KMS-11 (cell line): ENCODE data around the gene RTL10.

Experiments
- H2AFZ ChIP-seq: fragments of 200-600 bp; sonication (generic); 2 replicates; pipeline ENCODE4 v1.6.1; 2016; ENCODE audit warnings: antibody characterized with exemption, mixed run types, low read depth
- H3K27ac ChIP-seq: fragments of 200-600 bp; sonication (generic); 2 replicates; pipeline ENCODE4 v1.6.1; 2016; ENCODE audit warnings: mild to moderate bottlenecking, mixed run types
- H3K27me3 ChIP-seq: fragments of 200-600 bp; sonication (generic); 2 replicates; pipeline ENCODE4 v1.6.1; 2017; ENCODE audit warnings: mild to moderate bottlenecking, low read depth, mixed run types, moderate library complexity; ENCODE audit not compliant: insufficient read depth
- H3K36me3 ChIP-seq: fragments of 200-600 bp; sonication (generic); 2 replicates; pipeline ENCODE4 v1.6.1; 2017; ENCODE audit warnings: mild to moderate bottlenecking, mixed run types; ENCODE audit not compliant: insufficient read depth
- H3K4me1 ChIP-seq: fragments of 200-600 bp; sonication (generic); 2 replicates; pipeline ENCODE4 v1.6.1; 2016; ENCODE audit warnings: mild to moderate bottlenecking, low read depth, mixed run types; ENCODE audit not compliant: poor library complexity, severe bottlenecking
- H3K4me2 ChIP-seq: fragments of 200-600 bp; sonication (generic); 2 replicates; pipeline ENCODE4 v1.7.0; 2016; ENCODE audit warnings: mild to moderate bottlenecking, mixed run types
- H3K4me3 ChIP-seq: fragments of 200-600 bp; sonication (generic); IDR thresholded peaks from 2 replicates; pipeline ENCODE4 v1.6.1; 2017; ENCODE audit warnings: low read depth, low read length, mixed read lengths; ENCODE audit not compliant: insufficient read depth
- H3K79me2 ChIP-seq: fragments of 200-600 bp; sonication (generic); 2 replicates; pipeline ENCODE4 v1.6.1; 2016; ENCODE audit warnings: low read depth, mixed run types; ENCODE audit not compliant: insufficient read depth
- H3K9ac ChIP-seq: fragments of 200-600 bp; sonication (generic); 2 replicates; pipeline ENCODE4 v1.6.1; 2016; ENCODE audit warnings: mild to moderate bottlenecking, mixed run types
- H4K20me1 ChIP-seq: fragments of 200-600 bp; sonication (generic); 2 replicates; pipeline ENCODE4 v1.6.1; 2016; ENCODE audit warnings: mild to moderate bottlenecking, mixed run types; ENCODE audit not compliant: insufficient read depth
- TF ChIP-seq, protein P1 (sequence below): fragments of 200-600 bp; sonication (generic); conservative IDR thresholded peaks from 2 replicates; pipeline ENCODE4 v1.6.1; 2017; ENCODE audit warnings: low read depth, mild to moderate bottlenecking, antibody characterized with exemption, low read length, moderate library complexity, mixed read lengths

The RTL10 gene

DNA sequence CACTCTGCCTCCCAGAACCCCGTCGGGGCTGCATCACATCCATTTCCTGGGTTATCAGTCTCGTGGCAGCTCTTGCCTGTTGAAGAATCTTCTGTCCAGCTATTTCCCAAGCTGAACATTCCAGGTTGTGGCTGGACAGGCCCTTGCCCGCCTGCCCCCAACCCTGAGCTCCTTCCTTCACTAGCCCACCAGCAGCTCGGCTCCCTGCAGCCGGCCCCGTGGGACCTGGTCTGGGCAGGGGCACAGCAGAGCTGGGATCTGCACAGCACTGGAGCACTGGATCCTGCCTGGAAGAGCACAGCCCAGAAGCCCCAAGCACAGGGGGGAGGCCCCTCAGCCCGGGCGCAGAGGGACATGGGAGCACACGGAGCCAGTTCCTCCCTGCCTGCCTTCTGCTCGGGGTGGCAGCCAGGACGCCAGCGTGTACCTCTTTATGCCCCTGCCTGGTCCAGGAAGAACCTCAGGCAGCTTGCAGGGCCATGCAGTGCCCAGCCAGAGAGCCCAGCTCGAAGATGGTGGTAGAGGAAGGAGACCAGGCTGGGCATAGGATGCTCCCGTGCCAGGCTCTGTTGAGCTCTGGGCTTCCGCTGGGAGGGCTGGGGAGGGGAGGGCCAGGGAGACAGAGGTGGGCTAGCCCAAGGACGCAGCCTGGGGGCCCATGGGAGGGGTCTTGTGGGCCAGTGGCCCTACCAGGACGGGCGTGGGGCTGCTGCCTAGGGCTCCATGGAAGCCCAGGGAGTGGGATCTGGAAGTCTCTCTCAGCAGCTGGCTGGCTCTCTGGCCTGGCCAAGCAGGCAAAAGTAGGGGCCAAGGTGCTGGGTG is 16.6 kb upstream of the RTL10 start:
- TF ChIP-seq, protein P1, sequence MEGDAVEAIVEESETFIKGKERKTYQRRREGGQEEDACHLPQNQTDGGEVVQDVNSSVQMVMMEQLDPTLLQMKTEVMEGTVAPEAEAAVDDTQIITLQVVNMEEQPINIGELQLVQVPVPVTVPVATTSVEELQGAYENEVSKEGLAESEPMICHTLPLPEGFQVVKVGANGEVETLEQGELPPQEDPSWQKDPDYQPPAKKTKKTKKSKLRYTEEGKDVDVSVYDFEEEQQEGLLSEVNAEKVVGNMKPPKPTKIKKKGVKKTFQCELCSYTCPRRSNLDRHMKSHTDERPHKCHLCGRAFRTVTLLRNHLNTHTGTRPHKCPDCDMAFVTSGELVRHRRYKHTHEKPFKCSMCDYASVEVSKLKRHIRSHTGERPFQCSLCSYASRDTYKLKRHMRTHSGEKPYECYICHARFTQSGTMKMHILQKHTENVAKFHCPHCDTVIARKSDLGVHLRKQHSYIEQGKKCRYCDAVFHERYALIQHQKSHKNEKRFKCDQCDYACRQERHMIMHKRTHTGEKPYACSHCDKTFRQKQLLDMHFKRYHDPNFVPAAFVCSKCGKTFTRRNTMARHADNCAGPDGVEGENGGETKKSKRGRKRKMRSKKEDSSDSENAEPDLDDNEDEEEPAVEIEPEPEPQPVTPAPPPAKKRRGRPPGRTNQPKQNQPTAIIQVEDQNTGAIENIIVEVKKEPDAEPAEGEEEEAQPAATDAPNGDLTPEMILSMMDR = no peak
- Histone ChIP-seq H3K4me1 (no peaks in the 10 kb centered on the region), H3K4me2 (no peak overlapping the region), H3K27me3 (no peaks in the 10 kb centered on the region), H3K9ac (no peak overlapping the region), H4K20me1 (no peaks in the 10 kb centered on the region), H3K79me2 (no peaks in the 10 kb centered on the region), H3K4me3 (no peak overlapping the region), H3K36me3 (no peaks in the 10 kb centered on the region), H2AFZ (no peak overlapping the region), H3K27ac (no peak overlapping the region)

DNA sequence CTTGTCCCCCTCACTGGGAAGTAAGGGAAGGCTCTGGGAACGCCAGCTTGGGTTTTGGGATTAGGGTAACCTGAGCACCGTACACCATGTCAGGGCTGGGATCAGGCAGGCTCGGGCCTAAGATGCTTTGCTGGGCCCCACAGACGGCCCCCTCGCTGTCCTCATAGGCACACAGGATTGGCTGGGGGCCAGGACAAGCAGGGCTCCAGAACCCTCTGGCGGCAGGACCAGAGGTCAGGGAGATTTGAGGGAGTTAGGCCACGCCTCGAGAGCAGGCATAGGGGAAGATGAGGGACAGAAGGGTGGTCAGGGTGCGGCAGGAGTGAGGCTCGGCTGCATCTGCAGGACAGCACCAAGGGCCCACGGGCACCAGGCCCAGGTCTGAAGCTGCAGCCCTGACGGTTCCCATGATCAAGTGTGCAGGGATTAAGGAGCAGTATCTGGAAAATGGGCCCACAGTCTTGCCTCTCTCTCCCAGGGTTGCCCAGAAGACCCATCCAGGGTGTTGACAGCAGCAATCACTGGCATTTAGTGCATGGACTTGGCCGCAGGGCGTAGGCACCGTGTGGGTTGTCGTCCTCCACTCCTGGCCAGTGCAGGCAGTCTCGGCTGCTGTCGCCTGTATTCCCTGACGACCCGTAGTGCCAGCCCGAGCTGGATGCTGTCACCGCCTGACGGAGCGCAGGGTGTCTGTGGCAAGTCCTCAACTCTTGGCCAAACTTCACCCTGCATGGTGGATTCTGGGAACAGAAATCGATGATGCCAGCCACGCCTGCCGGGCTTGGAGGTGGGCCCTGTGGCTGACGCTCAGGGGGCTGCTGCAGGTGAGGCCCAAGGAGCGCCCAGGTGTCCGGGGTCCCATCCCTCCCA is 15.7 kb upstream of the RTL10 start:
- H4K20me1 ChIP-seq = no peaks in the 10 kb centered on the region
- no peaks in the 10 kb centered on the region for H3K36me3 ChIP-seq
- H2AFZ ChIP-seq = no peak overlapping the region
- H3K4me1 ChIP-seq = no peaks in the 10 kb centered on the region
- H3K9ac ChIP-seq = no peak overlapping the region
- no peaks in the 10 kb centered on the region for H3K79me2 ChIP-seq
- H3K27ac ChIP-seq = no peak overlapping the region
- H3K27me3 ChIP-seq = no peaks in the 10 kb centered on the region
- no peak overlapping the region for H3K4me2 ChIP-seq
- H3K4me3 ChIP-seq = no peak overlapping the region
- TF ChIP-seq, protein P1 = no peak

DNA sequence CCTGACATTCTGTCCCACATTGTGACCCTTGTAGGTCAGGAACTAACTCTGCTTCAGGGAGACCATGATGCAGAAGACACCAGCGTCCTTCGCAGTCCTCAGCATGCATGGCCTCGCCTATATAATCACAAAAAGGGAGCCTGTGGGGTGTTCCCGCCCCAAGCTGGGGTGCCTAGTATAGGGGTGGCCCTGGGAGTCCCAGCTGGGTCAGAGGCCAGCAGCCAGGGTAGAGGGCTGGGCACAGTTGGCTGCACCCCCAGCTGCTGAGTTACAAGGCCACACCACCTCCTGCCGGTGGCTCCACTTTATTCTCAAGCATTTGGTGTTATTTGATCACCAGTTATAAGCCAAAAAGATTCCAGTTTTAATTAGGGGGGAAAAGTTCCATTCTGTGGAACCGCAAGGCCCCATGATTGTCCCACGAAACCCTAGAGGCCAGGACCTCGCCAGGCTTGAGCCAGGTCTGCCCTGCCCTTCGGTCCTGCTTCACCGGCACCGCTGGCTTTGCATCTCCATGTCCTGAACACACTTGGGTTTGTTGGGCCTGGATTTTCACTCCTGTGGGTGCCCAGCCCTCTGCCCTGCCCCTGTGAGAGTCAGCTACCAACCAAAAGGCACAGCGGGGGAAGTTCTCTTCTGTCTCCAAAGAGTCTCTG is 15.0 kb upstream of the RTL10 start:
- H3K36me3 ChIP-seq = no peaks in the 10 kb centered on the region
- H3K27ac ChIP-seq = no peak overlapping the region
- TF ChIP-seq, protein P1 = no peak
- no peaks in the 10 kb centered on the region for H3K79me2 ChIP-seq
- no peaks in the 10 kb centered on the region for H3K4me1 ChIP-seq
- H3K9ac ChIP-seq = no peak overlapping the region
- no peak overlapping the region for H3K4me3 ChIP-seq
- no peaks in the 10 kb centered on the region for H3K27me3 ChIP-seq
- no peak overlapping the region for H3K4me2 ChIP-seq
- no peak overlapping the region for H2AFZ ChIP-seq
- H4K20me1 ChIP-seq = no peaks in the 10 kb centered on the region

DNA sequence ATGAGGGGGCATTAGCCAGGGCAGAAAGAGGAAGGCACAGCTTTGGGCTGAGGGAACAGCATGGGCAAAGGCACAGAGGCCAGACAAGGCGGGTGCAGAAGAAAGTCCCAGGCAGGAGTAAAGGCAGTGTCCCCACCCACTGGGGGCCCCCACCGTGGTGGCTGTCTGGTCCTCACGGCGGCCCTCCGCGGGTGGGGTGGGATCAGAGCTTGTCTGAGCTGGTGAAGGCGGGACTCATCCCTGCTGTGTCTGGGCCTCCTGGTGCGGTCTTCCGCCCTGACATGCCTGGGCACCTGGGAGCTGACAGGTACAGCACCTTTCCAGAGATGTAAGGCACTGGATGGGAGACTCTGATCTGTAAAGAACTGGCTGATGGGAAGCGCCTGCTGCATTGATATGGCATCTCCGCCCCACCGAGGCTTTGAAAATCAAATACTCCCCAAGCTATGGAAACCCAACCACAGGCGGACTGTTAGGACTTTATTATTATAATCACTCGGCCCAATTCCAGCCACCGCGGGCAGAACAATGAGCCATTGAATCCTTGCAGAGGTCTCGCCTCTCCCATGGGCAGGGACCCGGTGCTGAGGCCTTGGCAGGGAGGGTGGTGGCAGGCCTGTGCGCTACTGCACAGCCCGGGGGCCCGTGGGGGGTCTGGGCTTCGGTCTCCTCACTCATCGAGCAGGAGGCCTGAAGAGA is 14.2 kb upstream of the RTL10 start:
- no peak overlapping the region for H3K4me2 ChIP-seq
- TF ChIP-seq, protein P1 = no peak
- no peaks in the 10 kb centered on the region for H3K27me3 ChIP-seq
- H2AFZ ChIP-seq = no peak overlapping the region
- no peaks in the 10 kb centered on the region for H3K4me1 ChIP-seq
- H4K20me1 ChIP-seq = no peaks in the 10 kb centered on the region
- no peaks in the 10 kb centered on the region for H3K36me3 ChIP-seq
- H3K79me2 ChIP-seq = no peaks in the 10 kb centered on the region
- no peak overlapping the region for H3K9ac ChIP-seq
- H3K4me3 ChIP-seq = no peak overlapping the region
- H3K27ac ChIP-seq = no peak overlapping the region
